ENCODE data around the gene CEP57.
"Not testable (repeated sequence)": the region's sequence is repeated elsewhere in the genome, so short reads cannot be mapped to it uniquely, and the experiment has no call there.

Gene CEP57

GRCh38 chr11:95867105-95867504, 76.8 kb downstream of the CEP57 start:
- DNase-seq = no peak

- not testable (repeated sequence) for DNase-seq
These were observed 80.6 kb downstream of the CEP57 start for GRCh38 chr11:95870877-95871276.

GRCh38 chr11:95877291-95877690, 87.0 kb downstream of the CEP57 start:
- DNase-seq = no peak

All from NCI-H2029 treated with DMSO at 0.1 percent for 48 hours (cell line).